ENCODE measurements around the gene ENO4.

ENO4 gene

DNA sequence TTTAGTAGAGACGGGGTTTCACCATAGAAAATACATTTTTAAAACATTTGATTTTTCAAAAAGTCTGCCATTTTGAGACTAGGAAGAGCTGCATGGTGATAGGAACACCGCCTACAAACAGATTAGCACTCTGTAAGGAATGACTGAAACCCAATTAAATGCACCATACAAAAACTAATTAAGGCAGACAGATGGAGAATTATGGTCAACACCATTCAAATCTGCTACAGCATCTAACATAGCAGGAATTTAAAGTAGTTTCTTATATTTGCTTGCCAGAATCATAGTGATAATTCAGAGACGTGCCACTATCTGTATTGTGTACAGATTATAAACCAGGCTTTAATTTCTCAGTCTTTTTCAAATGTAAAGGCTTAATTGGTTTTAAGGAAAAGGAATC, 68.2 kb downstream of the ENO4 start:
- no peak for FAIRE-seq

GRCh38 chr10:116918583-116918982, 69.3 kb downstream of the ENO4 start:
- no peak for FAIRE-seq

DNA sequence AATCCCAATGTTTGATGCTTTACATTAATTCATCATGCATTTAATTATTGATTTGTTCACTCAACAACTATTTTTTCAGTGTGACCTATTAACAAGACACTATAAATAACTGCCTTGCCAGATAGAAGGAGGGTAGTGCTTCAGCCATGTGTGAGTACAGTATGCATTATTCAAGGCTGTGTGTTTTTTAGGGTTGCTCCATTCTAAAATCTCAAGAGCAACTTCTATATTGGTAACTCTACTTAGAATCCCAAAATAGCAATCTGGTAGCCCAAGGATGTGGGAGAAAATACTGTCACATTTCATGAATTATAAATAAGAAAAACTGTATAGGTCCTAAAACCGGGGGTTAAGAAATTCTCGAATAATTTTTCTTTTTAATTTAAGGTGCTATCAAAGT, 69.9 kb downstream of the ENO4 start:
- no peak for FAIRE-seq

DNA sequence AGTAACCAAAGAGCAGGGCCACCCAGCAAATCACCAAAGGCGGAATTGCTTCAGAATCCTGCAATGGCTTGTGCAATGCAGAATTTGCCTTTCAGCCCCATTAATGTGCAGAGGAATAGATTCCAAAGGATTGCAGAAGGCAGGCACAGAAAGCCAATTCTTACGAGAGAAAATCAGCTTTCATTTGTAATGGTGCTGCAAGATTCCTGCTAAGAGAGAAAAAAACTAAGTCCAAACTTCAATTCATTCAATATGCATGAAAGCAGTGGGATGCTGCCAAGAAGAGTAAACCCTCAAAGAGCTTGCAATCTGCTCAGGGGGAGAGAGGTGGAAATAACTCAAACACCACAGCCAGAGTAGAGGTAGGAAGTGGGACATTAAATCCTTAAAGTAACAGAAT, 70.4 kb downstream of the ENO4 start:
- FAIRE-seq: no peak

DNA sequence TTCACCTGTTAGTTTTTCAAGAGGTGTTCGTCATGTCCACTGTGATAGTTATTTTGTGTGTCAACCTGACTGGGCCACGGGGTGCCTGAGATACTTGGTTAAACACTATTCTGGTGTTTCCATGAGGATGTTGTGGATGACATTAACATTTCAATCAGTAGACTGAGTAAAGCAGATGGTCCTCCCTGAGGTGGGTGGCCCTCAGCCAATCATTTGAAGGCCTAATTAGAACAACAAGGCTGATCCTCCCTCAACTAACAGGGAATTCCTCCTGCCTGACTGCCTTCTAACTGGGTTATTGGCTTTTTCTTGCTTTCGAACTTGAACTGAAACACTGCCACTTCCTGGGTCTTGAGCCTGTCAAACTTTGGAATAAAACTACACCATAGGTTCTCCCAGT, 75.8 kb downstream of the ENO4 start:
- no peak for FAIRE-seq

DNA sequence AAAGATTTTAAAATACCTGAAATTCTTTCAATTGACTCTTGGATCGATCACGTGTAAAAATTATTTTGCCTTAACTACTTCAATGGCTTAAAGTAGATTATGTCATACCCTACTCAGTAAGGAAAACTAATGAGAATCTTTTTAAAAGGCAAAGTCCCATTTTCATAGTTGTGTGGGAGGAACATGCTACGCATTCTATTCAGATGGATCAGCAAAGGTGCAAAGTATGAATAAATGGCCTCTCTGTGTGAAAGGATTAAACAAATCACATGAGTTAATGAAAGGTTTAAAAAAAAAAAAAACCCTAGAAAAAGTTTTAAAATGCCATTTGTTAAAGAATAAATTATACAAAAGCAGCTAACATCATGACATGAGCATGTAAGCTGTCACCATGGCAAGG, 77.1 kb downstream of the ENO4 start:
- FAIRE-seq: no peak

DNA sequence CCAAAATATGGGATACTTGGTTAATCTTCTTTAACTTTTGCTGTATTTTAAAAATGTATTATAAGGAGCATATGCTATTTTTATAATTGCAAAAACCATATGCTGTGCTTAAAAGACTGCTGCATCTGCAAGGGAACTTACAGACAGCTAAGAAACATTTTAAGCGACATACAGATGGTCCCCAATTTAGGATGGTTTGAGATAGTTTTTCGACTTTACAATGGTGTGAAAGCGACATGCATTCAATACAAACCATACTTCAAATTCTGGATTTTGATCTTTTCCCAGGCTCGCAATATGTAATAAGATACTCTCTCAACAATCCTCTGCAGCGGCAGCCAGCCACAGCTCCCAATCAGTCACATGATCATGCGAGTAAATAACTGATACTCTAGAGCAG, 82.5 kb downstream of the ENO4 start:
- no peak for FAIRE-seq
